ENCODE data around the gene ABHD8. TPM values are rescaled to one million over a fixed set of nuclear protein-coding genes. Genes with fewer than 3 reads are reported as not detected.
A peak's percentile ranks its signal among the peaks of the same experiment; 100 is the strongest.

The ABHD8 gene
- total and polyA plus RNA-seq, 7 experiments from 2014 or later, result 7.0 to 12.4 (median 9.5) TPM

- POLR2A ChIA-PET, result interaction anchor here (1.0 to 1.3 kb wide), 3 partner anchors 9 to 30 kb away, joined by 3 to 5 read pairs (median 3); partner anchors contain the start of gene USE1
- H3K27me3 ChIP-seq (ENCODE audit: control insufficient read depth in 2 of 2, insufficient read depth in 2 of 2, low read length in 2 of 2), result no peaks in the 10 kb centered on the region
- peaks cover 0 to 16% (median 0%) of the 10 kb centered on the region in 5 donors for H3K27me3 Mint-ChIP-seq
- intact Hi-C loops (cut with micrococcal nuclease), result loop anchor here in 1 of 2 donors (1.0 kb wide), 1 partner anchor 10 kb away; no protein-coding TSS in a partner anchor
- peak overlapping the region in 9 of 10 donors; percentile 29 to 75 (median 52) for H3K4me3 Mint-ChIP-seq
- H3K9me3 ChIP-seq (ENCODE audit: control insufficient read depth in 2 of 3, low read length in 3 of 3), result no peaks in the 10 kb centered on the region
- no peak overlapping the region for H3K27ac Mint-ChIP-seq
- ATAC-seq, result no peak
- no peaks in the 10 kb centered on the region for H3K36me3 ChIP-seq (ENCODE audit: control insufficient read depth in 2 of 3, insufficient read depth in 3 of 3, low read length in 3 of 3)
- peaks cover 0 to 11% of the 10 kb centered on the region in 2 donors for H3K4me1 ChIP-seq (ENCODE audit: control insufficient read depth in 2 of 2, insufficient read depth in 2 of 2, low read length in 2 of 2)
- H3K9me3 Mint-ChIP-seq, result peaks cover 0 to 2% (median 0%) of the 10 kb centered on the region in 11 donors
- CTCF ChIA-PET, result no interaction called here
- H3K4me1 Mint-ChIP-seq, result peaks cover 0 to 14% (median 5%) of the 10 kb centered on the region in 7 donors
- no peak overlapping the region for H3K4me3 ChIP-seq (ENCODE audit: low read length)
- H3K36me3 Mint-ChIP-seq, result no peaks in the 10 kb centered on the region
- no peak overlapping the region for H3K27ac ChIP-seq (ENCODE audit: low read depth, low read length)
- DNase-seq, result peak in 2 of 9 donors; percentile 22 to 29
Observed at GRCh38 chr19:17244618-17245534, 58.3 kb downstream of the ABHD8 start.

DNA sequence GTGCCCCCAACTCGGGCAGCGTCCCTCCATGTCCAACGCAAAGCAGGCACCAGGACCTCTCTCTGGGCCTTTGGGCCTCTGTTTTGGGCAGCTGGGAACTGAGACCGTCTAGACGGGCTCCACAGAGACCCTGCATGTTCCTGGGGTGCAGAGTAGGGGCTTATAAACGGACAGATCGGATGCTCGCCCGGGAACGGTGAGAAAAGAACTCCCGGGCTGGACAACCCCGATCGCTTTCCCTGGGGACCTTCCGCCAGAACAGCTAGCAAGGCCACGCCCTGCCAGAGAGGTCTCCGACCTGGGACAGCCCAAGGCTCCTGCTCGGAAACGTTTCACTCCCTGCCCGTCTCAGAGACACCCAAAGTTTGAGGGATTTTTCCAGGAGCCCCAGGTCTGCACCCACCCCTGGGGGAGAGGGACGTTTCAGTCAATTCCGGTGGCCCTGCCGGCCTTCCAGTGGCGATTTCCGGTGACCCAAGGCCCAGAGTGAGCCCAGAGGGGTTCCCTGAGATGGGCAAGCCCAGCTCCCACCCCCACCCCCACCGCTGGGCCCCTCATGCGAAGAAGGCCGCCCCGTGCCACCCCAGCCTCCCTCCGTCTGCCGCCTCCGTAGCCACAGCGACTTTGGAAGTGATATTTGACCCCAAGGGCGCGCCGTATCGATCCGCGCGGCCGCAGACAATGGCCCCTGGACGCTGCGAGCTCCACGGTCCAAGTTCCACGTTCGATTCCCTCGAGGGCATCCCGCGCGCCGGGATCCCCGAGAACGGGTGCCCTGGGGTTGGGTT lies 59.2 kb downstream of the ABHD8 start:
- POLR2A ChIA-PET, result interaction anchor here (0.9 to 1.3 kb wide), 3 partner anchors 8 to 118 kb away, joined by 3 to 5 read pairs (median 3); no protein-coding TSS in a partner anchor
- peaks cover 0 to 11% of the 10 kb centered on the region in 2 donors for H3K4me1 ChIP-seq (ENCODE audit: control insufficient read depth in 2 of 2, insufficient read depth in 2 of 2, low read length in 2 of 2)
- Mint-ChIP-seq H3K4me3 (peak overlapping the region in 9 of 10 donors; percentile 34 to 75 (median 52)), H3K27ac (peak overlapping the region in 1 of 9 donors; percentile 48), H3K27me3 (peaks cover 0 to 16% (median 0%) of the 10 kb centered on the region in 5 donors), H3K9me3 (peaks cover 0 to 2% (median 0%) of the 10 kb centered on the region in 11 donors), H3K36me3 (no peaks in the 10 kb centered on the region), H3K4me1 (peaks cover 0 to 14% (median 5%) of the 10 kb centered on the region in 7 donors)
- no peaks in the 10 kb centered on the region for H3K27me3 ChIP-seq (ENCODE audit: control insufficient read depth in 2 of 2, insufficient read depth in 2 of 2, low read length in 2 of 2)
- H3K27ac ChIP-seq (ENCODE audit: low read depth, low read length), result no peak overlapping the region
- ATAC-seq, result no peak
- intact Hi-C loops (cut with micrococcal nuclease), result no loop called here
- DNase-seq, result no peak
- H3K36me3 ChIP-seq (ENCODE audit: control insufficient read depth in 2 of 3, insufficient read depth in 3 of 3, low read length in 3 of 3), result no peaks in the 10 kb centered on the region
- no peaks in the 10 kb centered on the region for H3K9me3 ChIP-seq (ENCODE audit: control insufficient read depth in 2 of 3, low read length in 3 of 3)
- CTCF ChIA-PET, result interaction anchor here (1.1 kb wide), 1 partner anchor 16 kb away, joined by 4 read pairs; no protein-coding TSS in a partner anchor
- no peak overlapping the region for H3K4me3 ChIP-seq (ENCODE audit: low read length)

DNA sequence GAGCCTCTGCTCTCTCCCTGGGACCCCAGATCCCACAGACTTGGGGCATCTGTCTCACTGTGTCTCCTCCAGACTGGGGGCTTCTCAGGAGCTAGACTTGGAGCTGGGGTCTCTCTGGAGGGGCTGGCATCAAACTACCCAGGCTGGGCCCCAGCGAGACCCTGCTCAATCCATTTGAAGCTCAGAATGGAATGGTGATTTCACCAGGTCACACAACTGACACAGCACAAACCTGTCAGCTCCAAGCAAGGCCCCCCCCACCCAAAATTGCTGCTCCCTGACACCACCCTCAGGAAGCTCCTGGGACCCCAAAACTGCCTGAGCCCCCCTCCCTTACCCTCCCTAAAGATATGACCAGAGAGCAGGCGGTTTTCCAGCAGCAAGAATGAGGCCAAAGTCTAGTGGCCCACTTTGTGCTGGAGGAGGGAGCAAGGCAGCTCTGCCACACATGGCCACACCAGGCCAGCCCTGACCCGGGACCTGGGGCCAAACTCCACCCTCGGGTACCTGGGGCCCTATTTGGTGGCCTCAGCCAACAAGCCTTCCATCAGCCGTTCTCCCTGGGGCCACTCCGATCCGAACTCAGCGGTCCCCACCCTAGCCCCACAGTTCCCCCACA lies 59.9 kb downstream of the ABHD8 start:
- no peak overlapping the region for H3K4me3 ChIP-seq (ENCODE audit: low read length)
- H3K27me3 ChIP-seq (ENCODE audit: control insufficient read depth in 2 of 2, insufficient read depth in 2 of 2, low read length in 2 of 2), result no peaks in the 10 kb centered on the region
- DNase-seq (no peak), ATAC-seq (no peak)
- Mint-ChIP-seq H3K27me3 (peaks cover 0 to 16% (median 0%) of the 10 kb centered on the region in 5 donors), H3K4me3 (peak overlapping the region in 6 of 10 donors; percentile 34 to 75 (median 52)), H3K4me1 (peaks cover 0 to 14% (median 5%) of the 10 kb centered on the region in 7 donors), H3K27ac (peak overlapping the region in 1 of 9 donors; percentile 48), H3K36me3 (no peaks in the 10 kb centered on the region), H3K9me3 (peaks cover 0 to 2% (median 0%) of the 10 kb centered on the region in 11 donors)
- intact Hi-C loops (cut with micrococcal nuclease), result no loop called here
- no peak overlapping the region for H3K27ac ChIP-seq (ENCODE audit: low read depth, low read length)
- H3K9me3 ChIP-seq (ENCODE audit: control insufficient read depth in 2 of 3, low read length in 3 of 3), result no peaks in the 10 kb centered on the region
- H3K36me3 ChIP-seq (ENCODE audit: control insufficient read depth in 2 of 3, insufficient read depth in 3 of 3, low read length in 3 of 3), result no peaks in the 10 kb centered on the region
- CTCF ChIA-PET, result interaction anchor here (1.1 kb wide), 1 partner anchor 15 kb away, joined by 4 read pairs; no protein-coding TSS in a partner anchor
- H3K4me1 ChIP-seq (ENCODE audit: control insufficient read depth in 2 of 2, insufficient read depth in 2 of 2, low read length in 2 of 2), result peaks cover 0 to 11% of the 10 kb centered on the region in 2 donors
- POLR2A ChIA-PET, result interaction anchor here (0.9 to 2.5 kb wide), 2 partner anchors 28 to 117 kb away, joined by 3 to 12 read pairs; partner anchors contain the start of gene USE1

DNA sequence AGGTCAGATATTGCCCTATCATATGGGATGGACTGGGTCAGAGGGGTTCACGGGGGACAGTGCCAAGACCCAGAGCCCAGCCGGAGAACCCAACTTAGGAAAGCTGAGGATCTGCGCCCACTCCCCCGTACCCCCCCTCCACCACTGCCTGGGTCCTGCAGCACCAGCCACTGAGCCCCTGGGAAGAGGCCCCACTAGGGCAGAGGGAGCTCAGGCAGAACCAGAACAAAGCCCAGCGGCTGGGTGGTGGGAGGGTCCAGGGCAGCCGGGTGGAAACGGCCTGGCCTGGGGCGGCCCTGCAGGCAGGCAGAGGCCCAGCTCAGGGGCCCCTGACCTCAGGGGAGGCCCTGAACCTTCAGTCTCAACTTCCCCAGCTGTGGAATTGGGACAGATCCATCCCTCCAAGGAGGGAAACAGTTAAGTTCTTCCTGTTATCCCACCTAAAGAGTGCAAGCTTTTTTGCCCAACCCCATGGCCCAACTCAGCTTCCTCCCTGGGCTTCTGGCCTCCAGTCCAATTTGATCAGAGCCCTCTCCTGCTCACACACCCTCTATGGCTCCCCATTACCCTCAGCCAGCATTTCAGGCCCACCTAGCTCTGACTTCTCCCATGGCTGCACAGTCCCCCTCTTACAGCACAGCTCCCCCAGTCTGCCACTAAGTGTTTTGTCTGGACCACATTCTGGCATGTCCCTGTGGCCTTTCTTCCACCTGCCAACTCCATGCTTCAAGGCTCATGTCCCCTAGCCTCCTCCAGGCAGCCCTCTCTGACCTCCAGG lies 60.6 kb downstream of the ABHD8 start:
- DNase-seq (no peak), ATAC-seq (no peak)
- Mint-ChIP-seq H3K9me3 (peaks cover 0 to 1% (median 0%) of the 10 kb centered on the region in 11 donors), H3K4me3 (peak overlapping the region in 2 of 10 donors; percentile 56 to 59), H3K27ac (peak overlapping the region in 2 of 9 donors; percentile 8 to 67), H3K4me1 (peaks cover 0 to 14% (median 5%) of the 10 kb centered on the region in 7 donors), H3K36me3 (no peaks in the 10 kb centered on the region), H3K27me3 (peaks cover 0 to 15% (median 0%) of the 10 kb centered on the region in 5 donors)
- H3K9me3 ChIP-seq (ENCODE audit: control insufficient read depth in 2 of 3, low read length in 3 of 3), result no peaks in the 10 kb centered on the region
- H3K4me1 ChIP-seq (ENCODE audit: control insufficient read depth in 2 of 2, insufficient read depth in 2 of 2, low read length in 2 of 2), result peaks cover 0 to 11% of the 10 kb centered on the region in 2 donors
- ChIA-PET CTCF (interaction anchor here (1.1 kb wide), 1 partner anchor 15 kb away, joined by 4 read pairs; no protein-coding TSS in a partner anchor), POLR2A (interaction anchor here (0.8 to 2.5 kb wide), 4 partner anchors 16 to 117 kb away, joined by 3 to 12 read pairs (median 4); partner anchors contain the start of genes OCEL1 and USE1)
- no peaks in the 10 kb centered on the region for H3K27me3 ChIP-seq (ENCODE audit: control insufficient read depth in 2 of 2, insufficient read depth in 2 of 2, low read length in 2 of 2)
- intact Hi-C loops (cut with micrococcal nuclease), result no loop called here
- H3K4me3 ChIP-seq (ENCODE audit: low read length), result no peak overlapping the region
- H3K36me3 ChIP-seq (ENCODE audit: control insufficient read depth in 2 of 3, insufficient read depth in 3 of 3, low read length in 3 of 3), result no peaks in the 10 kb centered on the region
- H3K27ac ChIP-seq (ENCODE audit: low read depth, low read length), result no peak overlapping the region

Data from naive thymus-derived CD4-positive, alpha-beta T cell (primary cell).